Measurements from ENCODE around the gene ZEB1. TPM values are rescaled to one million over a fixed set of nuclear protein-coding genes. Genes with fewer than 3 reads are reported as not detected.
A peak's percentile ranks its signal among the peaks of the same experiment; 100 is the strongest.

Gene ZEB1
- total RNA-seq (2021): 0.11 and 0.39 TPM in 2 replicates
- long read RNA-seq, partial matches to known transcripts: 1 of 1 reads
- long read RNA-seq, other reads (novel, unspliced or antisense): 0 of 1 reads

GRCh38 chr10:31318854-31319601, at the start of gene ZEB1:
TSS of gene ZEB1 (plus strand) at chr10:31319216. CDS start at chr10:31319235, 19 bp downstream.
- Mint-ChIP-seq H3K36me3 (ENCODE audit: insufficient read depth in 1 of 3, low read depth in 3 of 3) (peaks cover 0 to 2% (median 0%) of the 10 kb centered on the region in 3 experiments; a peak in 2 of 7 replicates), H3K27me3 (ENCODE audit: low read depth) (peaks cover 80% of the 10 kb centered on the region), H3K4me1 (peaks cover 16 to 19% of the 10 kb centered on the region in 2 experiments), H3K4me3 (peak within 1 kb of the TSS; percentile 95 to 98), H3K9me3 (no peaks in the 10 kb centered on the region; a peak in 2 of 5 replicates), H3K27ac (peak within 1 kb of the TSS; percentile 79 to 96 (median 85); a peak in 3 of 7 replicates)
- Histone ChIP-seq H3K27me3 (ENCODE audit: insufficient read depth, low read length) (peaks cover 23% of the 10 kb centered on the region), H4K20me1 (ENCODE audit: control insufficient read depth, insufficient read depth, insufficient read length) (no peaks in the 10 kb centered on the region), H3T11ph (ENCODE audit: low read length) (no peak within 1 kb of the TSS), H3K27ac (ENCODE audit: insufficient read length, low read depth, low read length) (no peak within 1 kb of the TSS), H3K79me2 (ENCODE audit: insufficient read depth, low read length) (no peaks in the 10 kb centered on the region), H4K91ac (ENCODE audit: insufficient read length, low read depth, low read length) (no peak within 1 kb of the TSS), H4K5ac (ENCODE audit: insufficient read length, low read depth, low read length) (no peak within 1 kb of the TSS), H3K18ac (ENCODE audit: insufficient read length, low read depth, low read length) (no peak within 1 kb of the TSS), H3K9me3 (ENCODE audit: control insufficient read depth, low read depth, low read length) (no peaks in the 10 kb centered on the region), H2BK12ac (ENCODE audit: insufficient read length, low read depth, low read length) (no peak within 1 kb of the TSS), H3K4me2 (ENCODE audit: insufficient read depth, insufficient read length, low read length) (peak within 1 kb of the TSS; percentile 100), H3K4me1 (ENCODE audit: insufficient read depth, low read length) (no peaks in the 10 kb centered on the region), H3K9ac (ENCODE audit: extremely low read depth, insufficient read length, low read length) (no peak within 1 kb of the TSS), H3K4ac (ENCODE audit: low read depth, low read length) (no peak within 1 kb of the TSS), H2AK5ac (ENCODE audit: insufficient read length, low read length) (no peak within 1 kb of the TSS), H3K23ac (ENCODE audit: insufficient read length, low read depth, low read length) (no peak within 1 kb of the TSS), H3K79me1 (ENCODE audit: insufficient read depth, low read depth, low read length, poor library complexity, severe bottlenecking) (no peaks in the 10 kb centered on the region), H3K14ac (ENCODE audit: insufficient read depth, low read length) (no peak within 1 kb of the TSS; the same call in 1 of the 2 replicates), H2BK5ac (ENCODE audit: insufficient read length, low read length) (no peak within 1 kb of the TSS), H4K8ac (replicated peaks; ENCODE audit: insufficient read length, low read depth, low read length) (no peak within 1 kb of the TSS), H2BK120ac (ENCODE audit: low read depth, low read length, poor library complexity, severe bottlenecking) (no peak within 1 kb of the TSS), H3K23me2 (ENCODE audit: insufficient read length, low read depth, low read length, poor library complexity, severe bottlenecking) (peaks cover 16% of the 10 kb centered on the region), H3K56ac (ENCODE audit: insufficient read length, low read depth, low read length) (no peak within 1 kb of the TSS), H2AFZ (ENCODE audit: low read length) (no peak within 1 kb of the TSS), H2BK15ac (ENCODE audit: low read depth, low read length) (no peak within 1 kb of the TSS), H2BK20ac (ENCODE audit: low read depth, low read length, poor library complexity, severe bottlenecking) (no peak within 1 kb of the TSS)
- peak; percentile 48 for TF ChIP-seq CTCF (conservative IDR thresholded peaks at IDR 0.05)
- peak; percentile 91 for DNase-seq
- WGBS (ENCODE audit: extremely low coverage, insufficient read length, low lambda C conversion rate): no CpG with 5 or more reads among the region's 71 CpGs
